ENCODE measurements around the gene PNLIPRP2.

Gene PNLIPRP2

GRCh38 chr10:116620423-116621400 is at the start of gene PNLIPRP2:
Gene PNLIPRP2, plus strand, starts transcription at chr10:116620953.
- DNase-seq: no peak

GRCh38 chr10:116574797-116575196 is 46.0 kb upstream of the PNLIPRP2 start:
- DNase-seq: no peak

DNA sequence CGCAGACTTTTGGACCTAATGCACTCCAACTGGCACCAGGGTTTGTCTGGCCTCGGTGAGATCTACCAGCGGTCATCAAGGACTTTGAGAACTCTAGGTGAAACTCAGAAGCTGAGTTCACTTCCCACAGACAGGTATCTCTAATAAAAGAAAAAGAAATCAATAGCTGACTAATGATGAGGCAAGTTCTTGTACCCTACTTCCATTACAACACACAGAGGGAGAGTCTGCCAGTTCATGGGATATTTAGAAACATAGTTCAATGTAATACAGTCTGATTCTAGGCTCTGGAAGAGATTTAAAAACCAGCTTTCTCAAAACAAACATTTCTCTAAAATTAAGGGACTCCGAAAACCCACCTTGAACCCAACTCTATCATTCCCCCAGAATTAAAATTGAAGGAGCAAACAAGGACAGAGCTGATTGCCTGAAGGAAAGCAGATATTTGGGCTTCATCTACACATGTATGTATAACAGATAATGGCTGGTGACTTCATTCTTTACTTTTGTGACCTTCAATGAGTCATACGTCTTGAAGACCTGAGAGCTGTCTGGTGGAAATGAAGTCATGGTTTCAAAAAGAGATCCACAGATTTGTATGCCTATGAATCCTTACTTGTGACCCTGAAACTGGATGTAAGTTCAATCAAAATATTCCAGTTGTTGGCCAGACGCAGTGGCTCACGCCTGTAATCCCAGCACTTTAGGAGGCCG is 32.7 kb upstream of the PNLIPRP2 start:
- DNase-seq: no peak

DNA sequence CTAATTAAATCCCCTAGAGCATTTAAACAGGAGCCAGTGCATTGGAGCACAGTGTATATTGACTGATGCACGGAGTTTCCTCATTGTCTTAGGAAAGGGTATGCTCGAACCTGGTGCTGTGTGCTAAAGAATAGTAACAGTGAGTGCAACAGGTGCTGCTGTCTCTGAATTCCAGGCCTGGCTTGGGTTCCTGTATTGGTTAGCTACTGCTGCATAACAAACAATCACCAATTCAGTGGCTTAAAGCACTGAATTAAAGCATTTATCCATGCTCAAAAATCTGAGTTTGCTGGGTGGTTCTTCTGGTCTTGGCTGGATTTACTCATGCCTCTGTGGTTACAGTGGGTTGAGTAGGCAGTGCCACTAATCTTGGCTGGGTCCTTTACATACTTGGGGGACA is 31.8 kb upstream of the PNLIPRP2 start:
- DNase-seq: no peak

DNA sequence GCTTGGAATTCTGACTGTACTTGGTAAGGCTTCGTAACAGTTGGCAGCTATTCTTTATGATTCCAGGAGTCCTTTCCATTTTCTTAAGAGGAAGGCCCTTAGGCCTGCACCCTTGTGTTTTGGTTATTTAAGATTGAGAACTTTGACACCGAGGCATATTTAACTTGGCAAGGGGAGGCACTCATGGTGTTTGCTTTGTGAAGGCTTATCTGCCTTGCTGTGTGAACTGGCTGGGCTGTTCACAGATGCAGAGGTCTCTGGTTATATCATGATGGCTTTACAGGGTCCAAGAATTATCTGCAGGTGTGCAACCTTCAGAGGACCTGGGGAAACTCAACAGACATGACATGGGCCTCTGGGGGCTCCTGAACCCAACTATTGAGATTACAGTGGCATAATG is 30.8 kb upstream of the PNLIPRP2 start:
- DNase-seq: no peak

DNA sequence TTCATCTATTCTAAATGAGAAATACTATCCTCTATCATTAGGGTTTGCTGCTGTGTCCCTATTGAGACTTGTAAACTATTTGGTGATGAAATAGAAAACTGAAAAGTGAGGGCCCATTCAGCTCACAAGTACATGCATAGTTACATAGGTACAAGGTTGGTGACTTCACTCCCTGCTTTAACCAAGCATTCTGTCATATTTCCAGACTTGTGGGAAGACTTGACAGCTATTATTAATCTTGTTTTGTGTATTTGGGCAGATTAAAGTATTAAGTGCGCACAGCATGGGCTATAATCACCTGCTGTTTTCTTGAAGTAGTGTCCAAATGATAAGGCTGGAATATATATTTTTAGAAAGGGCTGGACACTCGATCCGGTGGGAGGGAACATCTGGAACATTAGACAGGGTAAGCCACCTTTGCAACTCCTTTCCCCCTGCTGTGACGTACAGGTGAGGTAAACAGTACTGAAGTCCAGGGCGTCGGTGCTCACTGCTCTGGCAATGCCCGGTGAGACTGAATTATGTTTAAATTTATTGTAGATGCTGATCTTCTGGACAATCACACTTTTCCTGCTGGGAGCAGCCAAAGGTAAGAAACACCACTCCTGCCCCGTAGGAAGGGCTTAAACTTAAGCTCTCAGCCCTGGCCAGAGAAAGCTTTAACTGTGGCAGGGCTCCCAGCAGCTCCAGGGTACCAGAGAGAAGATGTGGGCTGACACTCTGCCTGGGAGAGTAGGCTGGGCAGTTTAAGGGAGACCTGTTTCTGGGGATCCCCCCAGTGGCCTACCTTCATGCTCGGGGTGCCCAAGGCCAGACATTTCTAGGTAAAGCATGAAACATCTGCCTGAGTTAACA is 29.9 kb upstream of the PNLIPRP2 start, which contains the start of gene PNLIPRP1:
TSS of gene PNLIPRP1 (plus strand) at position 370 of the 855 bp plus-strand sequence. CDS start at position 541, 171 bp downstream.
- no peak for DNase-seq

DNA sequence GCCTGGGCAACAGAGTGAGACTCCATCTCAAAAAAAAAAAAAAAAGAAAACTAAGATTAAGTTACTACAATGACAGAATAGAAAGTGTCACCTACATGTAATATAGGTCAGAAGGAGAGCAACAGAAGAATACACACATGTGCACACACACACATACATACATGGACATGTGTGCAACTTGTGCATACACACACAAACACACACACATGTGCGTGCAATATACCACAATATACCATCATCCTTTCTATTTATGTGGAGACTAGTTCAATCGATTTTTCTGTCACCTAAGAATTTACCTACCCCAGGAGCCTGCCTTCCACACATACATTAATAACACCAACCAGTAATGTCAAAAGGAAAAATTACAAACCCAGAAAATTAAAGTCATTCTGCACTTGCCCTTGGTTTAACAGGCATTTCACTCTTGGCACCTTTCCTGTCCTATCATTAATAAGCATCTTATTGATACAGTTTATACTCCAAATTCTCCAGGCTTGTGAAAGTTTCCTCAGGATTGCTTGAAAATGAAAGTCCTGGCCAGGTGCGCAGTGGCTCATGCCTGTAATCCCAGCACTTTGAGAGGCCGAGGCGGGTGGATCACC is 27.5 kb upstream of the PNLIPRP2 start:
- DNase-seq: no peak

DNA sequence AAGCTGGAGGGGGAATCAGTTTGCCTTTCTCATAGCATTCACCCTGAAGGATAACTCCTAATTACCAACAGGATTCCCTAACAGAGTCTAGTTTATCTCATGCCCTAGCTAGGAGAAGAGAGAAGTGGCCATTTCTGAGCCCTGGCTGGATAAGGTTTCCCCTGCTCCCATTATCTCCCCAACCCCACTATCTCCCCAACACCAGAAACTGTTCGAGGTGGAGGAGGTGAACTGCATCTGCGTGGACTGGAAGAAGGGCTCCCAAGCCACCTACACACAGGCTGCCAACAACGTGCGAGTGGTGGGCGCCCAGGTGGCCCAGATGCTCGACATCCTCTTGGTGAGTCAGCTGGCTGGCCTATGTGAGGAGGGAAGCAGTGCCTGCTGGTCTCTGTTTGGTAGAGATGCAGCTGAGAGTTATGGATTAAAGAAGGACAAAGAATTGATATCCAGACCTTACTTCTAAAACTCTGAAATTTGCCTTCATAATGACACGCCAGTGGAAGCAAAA is 26.2 kb upstream of the PNLIPRP2 start:
- DNase-seq: no peak

DNA sequence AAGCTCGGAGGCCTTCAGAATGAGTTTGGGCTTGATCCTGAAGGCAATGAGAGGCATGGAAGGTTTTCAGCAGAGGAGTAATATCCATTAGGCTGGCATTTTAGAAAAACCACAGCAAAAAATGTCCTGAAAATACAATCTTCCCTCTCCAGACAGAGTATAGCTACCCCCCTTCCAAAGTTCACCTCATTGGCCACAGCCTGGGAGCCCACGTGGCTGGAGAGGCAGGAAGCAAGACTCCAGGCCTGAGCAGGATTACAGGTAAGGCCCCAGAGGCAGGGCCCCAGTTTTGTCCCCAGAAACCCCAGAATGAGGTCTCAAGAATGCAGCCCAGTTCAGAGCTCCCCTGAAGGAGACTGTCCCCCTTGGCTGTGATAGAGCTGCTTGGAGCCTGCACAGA is 24.7 kb upstream of the PNLIPRP2 start:
- DNase-seq: no peak

DNA sequence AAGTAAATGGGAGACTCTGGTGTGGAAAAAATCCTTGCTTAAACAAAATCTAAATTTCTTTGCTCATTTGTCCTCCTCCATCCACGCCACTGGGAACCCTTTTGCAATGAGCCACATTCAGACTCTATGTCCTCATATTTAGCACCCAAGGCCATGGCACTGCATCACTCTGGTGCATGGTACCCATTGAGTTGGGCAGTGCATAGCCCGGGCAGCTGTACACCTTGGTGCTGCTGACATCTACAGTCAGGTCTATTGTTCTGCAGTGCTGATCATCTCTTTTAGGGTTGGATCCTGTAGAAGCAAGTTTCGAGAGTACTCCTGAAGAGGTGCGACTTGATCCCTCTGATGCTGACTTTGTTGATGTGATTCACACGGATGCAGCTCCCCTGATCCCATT is 23.2 kb upstream of the PNLIPRP2 start:
- no peak for DNase-seq

- DNase-seq: no peak
Measured at GRCh38 chr10:116598329-116598728, 22.4 kb upstream of the PNLIPRP2 start.

- DNase-seq: no peak
Measured at GRCh38 chr10:116599991-116600390, 20.8 kb upstream of the PNLIPRP2 start.

- no peak for DNase-seq
Measured at GRCh38 chr10:116602648-116603400, 17.9 kb upstream of the PNLIPRP2 start.

DNA sequence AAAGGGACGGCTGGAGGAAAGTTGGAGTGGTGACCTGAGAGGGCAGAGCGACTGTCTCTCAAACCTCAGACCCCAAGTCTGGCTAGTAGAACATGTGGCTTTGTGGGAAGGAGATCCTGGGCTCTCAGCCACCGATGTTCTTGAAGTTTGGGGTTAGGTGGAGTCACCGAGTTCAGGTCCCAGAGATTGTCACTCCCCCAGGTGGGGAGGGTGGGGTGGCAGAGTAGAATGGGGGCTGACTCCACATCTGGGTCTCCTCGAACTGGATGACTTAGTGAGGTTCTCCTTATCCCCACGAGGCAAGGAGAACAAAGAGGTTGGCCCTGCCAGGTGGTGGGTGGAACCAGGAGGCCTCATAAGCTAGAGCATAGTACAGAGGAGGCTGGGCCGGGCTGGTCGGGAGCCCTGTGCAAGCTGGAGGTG is 14.7 kb upstream of the PNLIPRP2 start:
- DNase-seq: no peak

GRCh38 chr10:116607336-116607735 is 13.4 kb upstream of the PNLIPRP2 start:
- no peak for DNase-seq

- DNase-seq: no peak
Measured at GRCh38 chr10:116608686-116609594, 11.8 kb upstream of the PNLIPRP2 start.

GRCh38 chr10:116610443-116611152 is 10.2 kb upstream of the PNLIPRP2 start:
- no peak for DNase-seq

GRCh38 chr10:116611153-116611545 is 9.6 kb upstream of the PNLIPRP2 start:
- no peak for DNase-seq

DNA sequence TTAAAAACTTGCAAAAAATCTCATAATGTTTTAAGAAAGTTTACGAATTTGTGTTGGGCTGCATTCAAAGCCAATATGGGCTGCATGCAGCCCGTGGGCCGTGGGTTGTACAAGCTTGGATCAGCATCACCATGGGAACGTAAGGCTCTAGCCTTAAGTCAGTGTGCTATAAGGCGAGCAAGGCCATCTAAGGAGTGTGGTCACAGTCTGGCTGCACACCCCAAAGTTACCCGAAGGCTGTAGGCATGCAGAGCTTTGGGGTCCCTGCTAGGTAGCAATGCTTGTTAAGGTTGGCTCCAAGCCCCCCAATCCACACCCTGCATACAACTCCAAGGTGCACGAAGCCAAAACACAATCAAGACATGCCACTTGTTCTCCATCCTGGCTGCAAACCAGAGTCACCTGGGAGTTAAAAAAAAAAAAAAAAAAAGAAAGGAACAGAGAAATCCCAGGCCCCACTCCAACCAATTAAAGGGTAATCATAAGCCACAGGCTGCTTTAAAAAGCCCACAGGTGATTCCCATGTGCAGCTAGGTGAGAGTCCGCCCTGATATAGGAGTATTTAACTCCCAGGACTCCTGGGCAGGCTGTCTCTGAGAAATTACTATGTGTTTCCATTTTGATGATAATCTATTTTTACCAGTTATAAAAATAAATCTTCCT is 8.5 kb upstream of the PNLIPRP2 start:
- DNase-seq: no peak

Measured in hematopoietic multipotent progenitor cell treated with erythropoietin and hydrocortisone succinate and interleukin-3 and kit ligand, for 8 days (in vitro differentiated cells).